ENCODE measurements around the gene TRIM41. TPM values are rescaled to one million over a fixed set of nuclear protein-coding genes. Genes with fewer than 3 reads are reported as not detected.

The TRIM41 gene
- total and polyA plus RNA-seq, 9 of the 15 experiments (the other 6 are each of a cell fraction or from before 2014, with no cell fraction given), result 1.8 to 47.6 (median 20.9) TPM

DNA sequence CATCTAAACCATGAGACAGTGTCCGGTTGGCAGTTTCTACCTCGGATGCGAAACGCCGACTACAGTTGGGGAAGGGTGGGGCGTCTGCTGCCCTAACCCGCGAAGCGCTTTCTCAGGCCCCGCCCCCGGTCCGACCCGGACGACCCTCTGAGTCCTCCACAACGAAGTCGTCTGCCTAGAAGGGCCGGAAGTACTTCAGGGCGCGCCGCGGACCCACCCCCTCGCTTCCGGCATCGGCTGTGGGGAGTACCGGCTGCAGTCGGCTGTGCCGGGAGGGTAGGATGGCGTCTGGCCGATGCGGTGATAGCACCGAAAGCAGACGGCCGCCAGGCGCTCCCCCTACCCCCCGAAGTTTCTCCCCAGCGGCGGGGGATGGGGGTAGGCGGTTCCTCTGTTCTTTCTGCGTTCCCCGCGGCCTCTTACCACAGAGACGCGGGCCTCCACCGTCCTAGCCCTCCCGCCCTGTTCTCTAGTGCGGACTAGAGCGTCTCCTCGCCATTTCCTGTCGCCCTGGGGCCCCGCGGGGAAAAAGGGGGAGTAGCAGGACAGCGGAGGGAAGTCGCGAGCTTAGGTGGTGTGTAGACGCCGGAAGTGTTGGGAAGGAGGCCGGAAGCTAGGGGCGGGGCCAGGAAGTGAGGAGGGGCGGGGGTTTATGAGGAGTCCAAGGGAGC is at the start of gene TRIM41 (continued):
- no peak for TF ChIP-seq ZFP1 (CRISPR knock-in tag; IDR thresholded peaks at IDR 0.05)
- 0 out of 2 replicates have a peak, but pooled peaks have one; percentile 14 for TF ChIP-seq GATAD2B (IDR thresholded peaks at IDR 0.05; ENCODE audit: borderline replicate concordance)
- TF ChIP-seq, protein P1, sequence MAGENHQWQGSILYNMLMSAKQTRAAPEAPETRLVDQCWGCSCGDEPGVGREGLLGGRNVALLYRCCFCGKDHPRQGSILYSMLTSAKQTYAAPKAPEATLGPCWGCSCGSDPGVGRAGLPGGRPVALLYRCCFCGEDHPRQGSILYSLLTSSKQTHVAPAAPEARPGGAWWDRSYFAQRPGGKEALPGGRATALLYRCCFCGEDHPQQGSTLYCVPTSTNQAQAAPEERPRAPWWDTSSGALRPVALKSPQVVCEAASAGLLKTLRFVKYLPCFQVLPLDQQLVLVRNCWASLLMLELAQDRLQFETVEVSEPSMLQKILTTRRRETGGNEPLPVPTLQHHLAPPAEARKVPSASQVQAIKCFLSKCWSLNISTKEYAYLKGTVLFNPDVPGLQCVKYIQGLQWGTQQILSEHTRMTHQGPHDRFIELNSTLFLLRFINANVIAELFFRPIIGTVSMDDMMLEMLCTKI (IDR thresholded peaks at IDR 0.05; ENCODE audit: partially characterized antibody), result no peak
- peak; percentile 83 for TF ChIP-seq KLF1 (tag; IDR thresholded peaks at IDR 0.05)
- TF ChIP-seq, protein P2, sequence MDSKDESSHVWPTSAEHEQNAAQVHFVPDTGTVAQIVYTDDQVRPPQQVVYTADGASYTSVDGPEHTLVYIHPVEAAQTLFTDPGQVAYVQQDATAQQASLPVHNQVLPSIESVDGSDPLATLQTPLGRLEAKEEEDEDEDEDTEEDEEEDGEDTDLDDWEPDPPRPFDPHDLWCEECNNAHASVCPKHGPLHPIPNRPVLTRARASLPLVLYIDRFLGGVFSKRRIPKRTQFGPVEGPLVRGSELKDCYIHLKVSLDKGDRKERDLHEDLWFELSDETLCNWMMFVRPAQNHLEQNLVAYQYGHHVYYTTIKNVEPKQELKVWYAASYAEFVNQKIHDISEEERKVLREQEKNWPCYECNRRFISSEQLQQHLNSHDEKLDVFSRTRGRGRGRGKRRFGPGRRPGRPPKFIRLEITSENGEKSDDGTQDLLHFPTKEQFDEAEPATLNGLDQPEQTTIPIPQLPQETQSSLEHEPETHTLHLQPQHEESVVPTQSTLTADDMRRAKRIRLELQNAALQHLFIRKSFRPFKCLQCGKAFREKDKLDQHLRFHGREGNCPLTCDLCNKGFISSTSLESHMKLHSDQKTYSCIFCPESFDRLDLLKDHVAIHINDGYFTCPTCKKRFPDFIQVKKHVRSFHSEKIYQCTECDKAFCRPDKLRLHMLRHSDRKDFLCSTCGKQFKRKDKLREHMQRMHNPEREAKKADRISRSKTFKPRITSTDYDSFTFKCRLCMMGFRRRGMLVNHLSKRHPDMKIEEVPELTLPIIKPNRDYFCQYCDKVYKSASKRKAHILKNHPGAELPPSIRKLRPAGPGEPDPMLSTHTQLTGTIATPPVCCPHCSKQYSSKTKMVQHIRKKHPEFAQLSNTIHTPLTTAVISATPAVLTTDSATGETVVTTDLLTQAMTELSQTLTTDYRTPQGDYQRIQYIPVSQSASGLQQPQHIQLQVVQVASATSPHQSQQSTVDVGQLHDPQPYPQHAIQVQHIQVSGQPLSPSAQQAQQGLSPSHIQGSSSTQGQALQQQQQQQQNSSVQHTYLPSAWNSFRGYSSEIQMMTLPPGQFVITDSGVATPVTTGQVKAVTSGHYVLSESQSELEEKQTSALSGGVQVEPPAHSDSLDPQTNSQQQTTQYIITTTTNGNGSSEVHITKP (IDR thresholded peaks at IDR 0.05; ENCODE audit: partially characterized antibody), result peak; percentile 58
- TF ChIP-seq HEY1 (CRISPR knock-in tag; IDR thresholded peaks at IDR 0.05; ENCODE audit: borderline replicate concordance), result no peak
- TF ChIP-seq ZNF77 (CRISPR knock-in tag; IDR thresholded peaks at IDR 0.05), result no peak
- TF ChIP-seq, protein P3, sequence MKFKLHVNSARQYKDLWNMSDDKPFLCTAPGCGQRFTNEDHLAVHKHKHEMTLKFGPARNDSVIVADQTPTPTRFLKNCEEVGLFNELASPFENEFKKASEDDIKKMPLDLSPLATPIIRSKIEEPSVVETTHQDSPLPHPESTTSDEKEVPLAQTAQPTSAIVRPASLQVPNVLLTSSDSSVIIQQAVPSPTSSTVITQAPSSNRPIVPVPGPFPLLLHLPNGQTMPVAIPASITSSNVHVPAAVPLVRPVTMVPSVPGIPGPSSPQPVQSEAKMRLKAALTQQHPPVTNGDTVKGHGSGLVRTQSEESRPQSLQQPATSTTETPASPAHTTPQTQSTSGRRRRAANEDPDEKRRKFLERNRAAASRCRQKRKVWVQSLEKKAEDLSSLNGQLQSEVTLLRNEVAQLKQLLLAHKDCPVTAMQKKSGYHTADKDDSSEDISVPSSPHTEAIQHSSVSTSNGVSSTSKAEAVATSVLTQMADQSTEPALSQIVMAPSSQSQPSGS (CRISPR knock-in tag; IDR thresholded peaks at IDR 0.05), result no peak
- TF ChIP-seq, protein P4, sequence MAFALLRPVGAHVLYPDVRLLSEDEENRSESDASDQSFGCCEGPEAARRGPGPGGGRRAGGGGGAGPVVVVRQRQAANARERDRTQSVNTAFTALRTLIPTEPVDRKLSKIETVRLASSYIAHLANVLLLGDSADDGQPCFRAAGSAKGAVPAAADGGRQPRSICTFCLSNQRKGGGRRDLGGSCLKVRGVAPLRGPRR (CRISPR knock-in tag; IDR thresholded peaks at IDR 0.05), result no peak
- TF ChIP-seq, protein P5, sequence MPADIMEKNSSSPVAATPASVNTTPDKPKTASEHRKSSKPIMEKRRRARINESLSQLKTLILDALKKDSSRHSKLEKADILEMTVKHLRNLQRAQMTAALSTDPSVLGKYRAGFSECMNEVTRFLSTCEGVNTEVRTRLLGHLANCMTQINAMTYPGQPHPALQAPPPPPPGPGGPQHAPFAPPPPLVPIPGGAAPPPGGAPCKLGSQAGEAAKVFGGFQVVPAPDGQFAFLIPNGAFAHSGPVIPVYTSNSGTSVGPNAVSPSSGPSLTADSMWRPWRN (IDR thresholded peaks at IDR 0.05; ENCODE audit: low read depth), result no peak
- TF ChIP-seq NBN (IDR thresholded peaks at IDR 0.05; ENCODE audit: low read depth), result peak; percentile 55; the same call in 1 of the 2 replicates
- peak; percentile 71; the same call in 1 of the 2 replicates for TF ChIP-seq ZNF76 (CRISPR knock-in tag; IDR thresholded peaks at IDR 0.05; ENCODE audit: borderline replicate concordance)
- TF ChIP-seq, protein P6, sequence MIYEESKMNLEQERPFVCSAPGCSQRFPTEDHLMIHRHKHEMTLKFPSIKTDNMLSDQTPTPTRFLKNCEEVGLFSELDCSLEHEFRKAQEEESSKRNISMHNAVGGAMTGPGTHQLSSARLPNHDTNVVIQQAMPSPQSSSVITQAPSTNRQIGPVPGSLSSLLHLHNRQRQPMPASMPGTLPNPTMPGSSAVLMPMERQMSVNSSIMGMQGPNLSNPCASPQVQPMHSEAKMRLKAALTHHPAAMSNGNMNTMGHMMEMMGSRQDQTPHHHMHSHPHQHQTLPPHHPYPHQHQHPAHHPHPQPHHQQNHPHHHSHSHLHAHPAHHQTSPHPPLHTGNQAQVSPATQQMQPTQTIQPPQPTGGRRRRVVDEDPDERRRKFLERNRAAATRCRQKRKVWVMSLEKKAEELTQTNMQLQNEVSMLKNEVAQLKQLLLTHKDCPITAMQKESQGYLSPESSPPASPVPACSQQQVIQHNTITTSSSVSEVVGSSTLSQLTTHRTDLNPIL (CRISPR knock-in tag; IDR thresholded peaks at IDR 0.05), result no peak
- no peak for TF ChIP-seq STAT5A (IDR thresholded peaks at IDR 0.05; ENCODE audit: borderline replicate concordance, low read length)
- TF ChIP-seq PTBP1 (IDR thresholded peaks at IDR 0.05; ENCODE audit: low read depth, low read length), result 0 out of 2 replicates have a peak, but pooled peaks have one; percentile 34
- no peak for TF ChIP-seq NFYB (IDR thresholded peaks at IDR 0.05; ENCODE audit: extremely low read depth, insufficient read length)
- TF ChIP-seq NR2F6 (CRISPR knock-in tag; IDR thresholded peaks at IDR 0.05), result no peak
- no peak for TF ChIP-seq POLR3G (IDR thresholded peaks at IDR 0.05; ENCODE audit: extremely low read depth, insufficient read length, insufficient replicate concordance)
- no peak for TF ChIP-seq CBFB (CRISPR knock-in tag; IDR thresholded peaks at IDR 0.05)
- TF ChIP-seq EP300 (IDR thresholded peaks at IDR 0.05; ENCODE audit: low read length), result peak; percentile 63; the same call in 1 of the 2 replicates

All from K562 (cell line).